Ovary (tissue), 9 donors: ENCODE data around the gene DSPP. TPM values are rescaled to one million over a fixed set of nuclear protein-coding genes. Genes with fewer than 3 reads are reported as not detected.

ENCODE experiments used
- DNase-seq, 5 donors: peaks; one replicate each; pipeline ENCODE4 v3.0.0-alpha.2; 2019 to 2020
- H3K27ac ChIP-seq, 2 donors: fragments of 200-600 bp; one replicate each; pipeline versions ENCODE4 v1.5.1 to v1.8.0; 2019 to 2022
- H3K27me3 ChIP-seq: fragments of 200-600 bp; one replicate; pipeline ENCODE4 v1.8.0; 2022
- H3K36me3 ChIP-seq: fragments of 200-600 bp; sonication (generic); one replicate; pipeline ENCODE4 v1.5.1; 2019
- H3K4me1 ChIP-seq: one replicate; pipeline ENCODE4 v1.8.1; 2013; ENCODE audit warnings: mild to moderate bottlenecking, moderate library complexity; ENCODE audit not compliant: insufficient read depth
- H3K4me3 ChIP-seq: fragments of 200-600 bp; sonication (generic); one replicate; pipeline ENCODE4 v1.5.1; 2017
- H3K9me3 ChIP-seq, 2 donors: fragments of 200-600 bp in 1 of 2; sonication (generic) in 1 of 2; one replicate each; pipeline versions ENCODE4 v1.5.1 to v1.8.1; 2013 to 2019; ENCODE audit warnings: mild to moderate bottlenecking in 1 of 2, moderate library complexity in 1 of 2
- EP300 ChIP-seq: sonication (generic); formaldehyde crosslinking; IDR thresholded peaks from one replicate; pipeline ENCODE4 v1.6.1; 2017; ENCODE audit warnings: antibody characterized with exemption
- POLR2A ChIP-seq: fragments of 450-650 bp; IDR thresholded peaks from one replicate; pipeline ENCODE4 v1.6.1; 2017; ENCODE audit warnings: antibody characterized with exemption, mild to moderate bottlenecking, moderate library complexity
- WGBS, 3 donors: extraction: QIAGEN DNeasy Blood & Tissue Kit in 1 of 3; methylation state at CpG; one replicate each; pipeline versions ENCODE4 v1.1.5 to v1.1.7; 2013 to 2017; 5-methylcytosine and 5-hydroxymethylcytosine counted together
- intact Hi-C, 4 donors: fragments of 100-400 bp; cut with DNase I; formaldehyde crosslinking; loops; one replicate each; pipeline versions ENCODE4 v1.11.0 to v1.15.1; 2022 to 2023
- polyA plus RNA-seq, 2 donors: library from polyadenylated mRNA; stranded (reverse); fragments of 200-250 nt in 1 of 2; fragments of 350-450 nt in 1 of 2; fragmentation: Illumina TruSeq in 1 of 2; extraction: RNeasy Lipid Tissue Mini Kit (QIAGEN cat#74804) in 1 of 2; gene quantifications; one replicate each; pipeline ENCODE4 v1.2.3, GENCODE V29; 2013 to 2014
- total RNA-seq, 7 donors: library from RNA; depleted of rRNA in 2 of 7; stranded (reverse); fragments of >200 nt in 2 of 7; fragmentation: NEBNext Ultra II Directional in 3 of 7; extraction: Animal tissue kit (Norgen Biotek cat#: 25700) in 3 of 7; gene quantifications; one replicate each; pipeline versions ENCODE4 v1.1.0 to v1.2.4, GENCODE V29; 2016 to 2023
- TF ChIP-seq, protein P1 (sequence below), 3 donors: fragments of 450-650 bp in 2 of 3; fragments of 200-600 bp in 1 of 3; IDR thresholded peaks; one replicate each; pipeline versions ENCODE4 v1.5.1 to v1.8.0; 2016 to 2022; ENCODE audit warnings: antibody characterized with exemption in 3 of 3, mild to moderate bottlenecking in 1 of 3
- donor health status: DM: no; HTN: no; CAD: no; lungs with moderate emphysema.
- donor health status: DM: no; HTN: no; CAD: no.
- donor health status: Bipolar disorder and iron deficiency.
- donor health status: DM: yes; HTN: yes; CAD: no.
- donor health status: DM: no; HTN: no; CAD: no.
- donor health status: DM: yes; HTN: yes; CAD: no.

DSPP gene
- total and polyA plus RNA-seq, 9 donors: 0.07 TPM; not detected in 8

- H3K36me3 ChIP-seq: no peaks in the 10 kb centered on the region
- no peak for DNase-seq
- peaks cover 2% of the 10 kb centered on the region for H3K4me1 ChIP-seq
- no peaks in the 10 kb centered on the region for H3K27me3 ChIP-seq
- TF ChIP-seq POLR2A (no peak), EP300 (no peak)
- TF ChIP-seq, protein P1, sequence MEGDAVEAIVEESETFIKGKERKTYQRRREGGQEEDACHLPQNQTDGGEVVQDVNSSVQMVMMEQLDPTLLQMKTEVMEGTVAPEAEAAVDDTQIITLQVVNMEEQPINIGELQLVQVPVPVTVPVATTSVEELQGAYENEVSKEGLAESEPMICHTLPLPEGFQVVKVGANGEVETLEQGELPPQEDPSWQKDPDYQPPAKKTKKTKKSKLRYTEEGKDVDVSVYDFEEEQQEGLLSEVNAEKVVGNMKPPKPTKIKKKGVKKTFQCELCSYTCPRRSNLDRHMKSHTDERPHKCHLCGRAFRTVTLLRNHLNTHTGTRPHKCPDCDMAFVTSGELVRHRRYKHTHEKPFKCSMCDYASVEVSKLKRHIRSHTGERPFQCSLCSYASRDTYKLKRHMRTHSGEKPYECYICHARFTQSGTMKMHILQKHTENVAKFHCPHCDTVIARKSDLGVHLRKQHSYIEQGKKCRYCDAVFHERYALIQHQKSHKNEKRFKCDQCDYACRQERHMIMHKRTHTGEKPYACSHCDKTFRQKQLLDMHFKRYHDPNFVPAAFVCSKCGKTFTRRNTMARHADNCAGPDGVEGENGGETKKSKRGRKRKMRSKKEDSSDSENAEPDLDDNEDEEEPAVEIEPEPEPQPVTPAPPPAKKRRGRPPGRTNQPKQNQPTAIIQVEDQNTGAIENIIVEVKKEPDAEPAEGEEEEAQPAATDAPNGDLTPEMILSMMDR (IDR thresholded peaks at IDR 0.05): no peak
- H3K4me3 ChIP-seq: no peak overlapping the region
- no peak overlapping the region for H3K27ac ChIP-seq
- intact Hi-C loops: no loop called here
- no peaks in the 10 kb centered on the region for H3K9me3 ChIP-seq
These were observed 23.3 kb downstream of the DSPP start for GRCh38 chr4:87631668-87632067.

GRCh38 chr4:87632469-87632868 is 24.1 kb downstream of the DSPP start:
- intact Hi-C loops: no loop called here
- TF ChIP-seq, protein P1 (IDR thresholded peaks at IDR 0.05): no peak
- TF ChIP-seq EP300: no peak
- TF ChIP-seq POLR2A: no peak
- H3K27me3 ChIP-seq: no peaks in the 10 kb centered on the region
- H3K36me3 ChIP-seq: no peaks in the 10 kb centered on the region
- H3K4me1 ChIP-seq: peaks cover 2% of the 10 kb centered on the region
- H3K9me3 ChIP-seq: no peaks in the 10 kb centered on the region
- WGBS, 3 donors: 29 to 54% (median 32%) methylated on average over 1 of the region's 1 CpG
- H3K27ac ChIP-seq: no peak overlapping the region
- no peak for DNase-seq
- H3K4me3 ChIP-seq: no peak overlapping the region

DNA sequence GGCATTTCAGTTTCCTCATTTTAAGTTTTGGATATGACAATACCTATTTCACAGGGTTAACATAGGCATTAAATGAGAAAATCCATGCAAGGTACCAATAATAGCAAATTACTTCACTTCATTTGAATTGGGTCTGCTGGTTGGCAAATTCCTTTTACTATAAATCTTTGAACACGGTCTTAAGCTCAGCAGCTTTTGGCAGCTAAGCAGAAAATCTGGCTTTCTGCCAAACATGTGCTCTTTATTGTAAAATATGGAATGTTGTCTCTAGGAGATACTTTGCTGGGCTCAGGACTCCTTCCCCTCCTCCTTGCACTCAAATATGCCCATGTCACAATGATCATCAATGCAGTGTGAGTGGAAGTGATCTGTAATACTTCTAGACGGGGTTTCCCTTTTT is 24.9 kb downstream of the DSPP start:
- H3K27ac ChIP-seq: no peak overlapping the region
- H3K27me3 ChIP-seq: no peaks in the 10 kb centered on the region
- DNase-seq: no peak
- peaks cover 2% of the 10 kb centered on the region for H3K4me1 ChIP-seq
- TF ChIP-seq EP300: no peak
- TF ChIP-seq, protein P1 (IDR thresholded peaks at IDR 0.05): no peak
- TF ChIP-seq POLR2A: no peak
- intact Hi-C loops: no loop called here
- H3K4me3 ChIP-seq: no peak overlapping the region
- WGBS, 3 donors: 23 to 35% (median 31%) methylated on average over 2 of the region's 2 CpGs
- no peaks in the 10 kb centered on the region for H3K9me3 ChIP-seq
- H3K36me3 ChIP-seq: no peaks in the 10 kb centered on the region

GRCh38 chr4:87644286-87644685 is 36.0 kb downstream of the DSPP start:
- intact Hi-C loops: no loop called here
- Histone ChIP-seq H3K9me3 (no peaks in the 10 kb centered on the region), H3K4me1 (no peaks in the 10 kb centered on the region), H3K27ac (no peak overlapping the region), H3K4me3 (no peak overlapping the region), H3K27me3 (no peaks in the 10 kb centered on the region), H3K36me3 (no peaks in the 10 kb centered on the region)
- 96 to 98% (median 98%) methylated on average over 6 of the region's 6 CpGs for WGBS, 3 donors
- TF ChIP-seq, protein P1 (IDR thresholded peaks at IDR 0.05): no peak
- TF ChIP-seq EP300: no peak
- no peak for TF ChIP-seq POLR2A
- no peak for DNase-seq

DNA sequence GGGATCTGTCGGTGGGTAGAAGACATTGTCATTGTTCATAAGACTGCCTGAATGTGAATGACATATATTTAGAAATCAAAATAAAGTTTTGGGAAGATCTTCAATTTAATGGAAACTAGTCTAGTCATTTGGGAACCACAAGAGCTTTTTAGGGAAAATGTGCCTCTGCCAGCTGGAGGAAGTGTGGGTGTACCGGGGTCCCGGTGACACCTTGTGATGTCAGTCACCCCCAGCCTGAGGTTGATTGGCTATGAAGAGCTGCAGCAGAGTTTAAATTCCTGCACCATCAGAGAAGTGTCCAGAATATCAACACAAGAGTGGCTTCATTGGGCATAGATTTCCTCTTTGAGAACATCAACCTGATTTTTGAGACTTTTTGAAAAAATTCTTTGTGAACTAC is 41.7 kb downstream of the DSPP start, which contains the start of gene DMP1:
Gene DMP1 (plus strand): TSS at position 301 of the 400 bp plus-strand sequence. CDS start 6,213 bp downstream, outside the sequence.
- H3K9me3 ChIP-seq: no peaks in the 10 kb centered on the region
- no peak within 1 kb of the TSS for H3K27ac ChIP-seq
- no peaks in the 10 kb centered on the region for H3K36me3 ChIP-seq
- no peaks in the 10 kb centered on the region for H3K4me1 ChIP-seq
- no peak within 1 kb of the TSS for H3K4me3 ChIP-seq
- intact Hi-C loops: no loop called here
- 85 to 92% (median 88%) methylated on average over 3 of the region's 3 CpGs for WGBS, 3 donors
- H3K27me3 ChIP-seq: no peaks in the 10 kb centered on the region
- no peak for DNase-seq
- TF ChIP-seq POLR2A: no peak
- no peak for TF ChIP-seq EP300
- TF ChIP-seq, protein P1 (IDR thresholded peaks at IDR 0.05): no peak
